IMR-90 (cell line): ENCODE measurements around the gene GGNBP2. TPM values are rescaled to one million over a fixed set of nuclear protein-coding genes. Genes with fewer than 3 reads are reported as not detected.

Experiments used
- ATAC-seq: fragments of 200-7000 bp; cut with Tn5 transposase; 2 replicates; pipeline ENCODE4 v1.9.1; 2020; ENCODE audit warnings: low read depth, mild to moderate bottlenecking, moderate library complexity
- BruUV-seq: library from RNA; stranded (reverse); fragments of 400-500 nt; replicated peaks from 2 replicates; lab custom pipeline; 2021; lab: Mats Ljungman, UMichigan
- CTCF ChIA-PET: fragments of 300-600 bp; formaldehyde crosslinking; extraction: SDS; loops from one replicate; lab custom pipeline; 2021; ENCODE audit warnings: antibody characterized with exemption; lab: Yijun Ruan, JAX
- POLR2A ChIA-PET: fragments of 300-600 bp; sonication (Branson Sonifier 250); formaldehyde crosslinking; loops from one replicate; lab custom pipeline; 2022; ENCODE audit warnings: antibody characterized with exemption; ENCODE audit not compliant: unreplicated experiment; lab: Charles Lee
- DNase-seq: peaks from one replicate; pipeline ENCODE4 v3.0.0; 2013
- H2AFZ ChIP-seq: replicated peaks from 2 replicates; pipeline ENCODE3; 2013; ENCODE audit warnings: low read length, mild to moderate bottlenecking; ENCODE audit not compliant: poor library complexity
- H2AK5ac ChIP-seq: 2 replicates; pipeline ENCODE4 v1.6.1; 2013; ENCODE audit warnings: low read depth, low read length, inconsistent platforms
- H2AK9ac ChIP-seq: replicated peaks from 2 replicates; pipeline ENCODE3; 2013; ENCODE audit warnings: mild to moderate bottlenecking, low read depth, low read length, moderate library complexity; ENCODE audit not compliant: poor library complexity
- H2BK120ac ChIP-seq: 2 replicates; pipeline ENCODE4 v1.6.1; 2013; ENCODE audit warnings: low read depth, low read length, inconsistent platforms
- H2BK15ac ChIP-seq: 3 replicates; pipeline ENCODE4 v1.6.1; 2013; ENCODE audit warnings: low read depth, low read length, inconsistent platforms
- H2BK20ac ChIP-seq: 2 replicates; pipeline ENCODE4 v1.6.1; 2013; ENCODE audit warnings: low read depth, mild to moderate bottlenecking, inconsistent platforms, low read length, moderate library complexity
- H2BK5ac ChIP-seq: 2 replicates; pipeline ENCODE4 v1.6.1; 2013; ENCODE audit warnings: mild to moderate bottlenecking, low read depth, low read length, inconsistent platforms; ENCODE audit not compliant: poor library complexity, severe bottlenecking
- H3K14ac ChIP-seq: replicated peaks from 2 replicates; pipeline ENCODE4 v1.6.1; 2013; ENCODE audit warnings: low read depth, low read length, inconsistent platforms
- H3K18ac ChIP-seq: 2 replicates; pipeline ENCODE4 v1.6.1; 2013; ENCODE audit warnings: low read depth, low read length, control low read depth
- H3K23ac ChIP-seq: 2 replicates; pipeline ENCODE4 v1.6.1; 2013; ENCODE audit warnings: low read depth, low read length, inconsistent platforms
- H3K27ac ChIP-seq: 2 replicates; pipeline ENCODE4 v1.5.1; 2013; ENCODE audit warnings: mild to moderate bottlenecking, control low read depth, low read length; ENCODE audit not compliant: insufficient read depth
- H3K27me3 ChIP-seq: 2 replicates; pipeline ENCODE4 v1.6.1; 2013; ENCODE audit warnings: low read length; ENCODE audit not compliant: control insufficient read depth, insufficient read depth
- H3K36me3 ChIP-seq: 2 replicates; pipeline ENCODE4 v1.6.1; 2013; ENCODE audit warnings: low read length, mixed read lengths; ENCODE audit not compliant: control insufficient read depth, insufficient read depth
- H3K4ac ChIP-seq: 2 replicates; pipeline ENCODE4 v1.6.1; 2013; ENCODE audit warnings: low read depth, low read length, inconsistent platforms
- H3K4me1 ChIP-seq: 2 replicates; pipeline ENCODE4 v1.6.1; 2013; ENCODE audit warnings: low read length, mixed read lengths; ENCODE audit not compliant: control insufficient read depth, insufficient read depth
- H3K4me2 ChIP-seq: 2 replicates; pipeline ENCODE4 v1.6.1; 2013; ENCODE audit warnings: low read depth, mild to moderate bottlenecking, control low read depth, low read length, moderate library complexity
- H3K4me3 ChIP-seq: 2 replicates; pipeline ENCODE4 v1.5.1; 2013; ENCODE audit warnings: low read depth, mild to moderate bottlenecking, control low read depth, low read length, moderate library complexity; ENCODE audit not compliant: insufficient read depth
- H3K56ac ChIP-seq: 2 replicates; pipeline ENCODE4 v1.6.1; 2013; ENCODE audit warnings: low read length, inconsistent platforms; ENCODE audit not compliant: insufficient read depth; ENCODE audit errors: extremely low read depth
- H3K79me1 ChIP-seq, 2 experiments: 2 replicates each; pipeline ENCODE4 v1.6.1; 2013; ENCODE audit warnings: low read length in 2 of 2, inconsistent platforms in 1 of 2, low read depth in 1 of 2
- H3K9ac ChIP-seq: 2 replicates; pipeline ENCODE4 v1.6.1; 2013; ENCODE audit warnings: low read depth, low read length, control low read depth
- H3K9me1 ChIP-seq: 2 replicates; pipeline ENCODE4 v1.6.1; 2013; ENCODE audit warnings: low read length, inconsistent platforms; ENCODE audit not compliant: insufficient read depth
- H3K9me3 ChIP-seq: 2 replicates; pipeline ENCODE4 v1.6.1; 2013; ENCODE audit warnings: low read length; ENCODE audit not compliant: control insufficient read depth, insufficient read depth
- H4K20me1 ChIP-seq: 2 replicates; pipeline ENCODE4 v1.6.1; 2013; ENCODE audit warnings: low read length, inconsistent platforms; ENCODE audit not compliant: insufficient read depth
- H4K5ac ChIP-seq: 2 replicates; pipeline ENCODE4 v1.6.1; 2013; ENCODE audit warnings: mild to moderate bottlenecking, low read depth, low read length, control low read depth
- H4K8ac ChIP-seq, 2 experiments: 2 replicates each; pipeline ENCODE4 v1.6.1; 2013; ENCODE audit warnings: low read depth in 2 of 2, low read length in 2 of 2, control low read depth in 1 of 2, inconsistent platforms in 1 of 2
- H4K91ac ChIP-seq: 2 replicates; pipeline ENCODE4 v1.6.1; 2013; ENCODE audit warnings: low read depth, low read length, inconsistent platforms; ENCODE audit not compliant: insufficient read depth
- BHLHE40 ChIP-seq: fragments of 150-350 bp; IDR thresholded peaks from 2 replicates; pipeline ENCODE4 v1.6.1; 2016; ENCODE audit warnings: mild to moderate bottlenecking, low read depth, low read length
- CEBPB ChIP-seq: IDR thresholded peaks from 2 replicates; pipeline ENCODE4 v1.6.1; 2012; ENCODE audit warnings: low read depth, low read length, improper control_type of control experiment
- CHD1 ChIP-seq: IDR thresholded peaks from 2 replicates; pipeline ENCODE4 v1.6.1; 2012; ENCODE audit warnings: low read depth, low read length, improper control_type of control experiment
- CTCF ChIP-seq: conservative IDR thresholded peaks from 2 replicates; pipeline ENCODE4 v1.5.1; 2012; ENCODE audit warnings: mild to moderate bottlenecking, low read depth, low read length, improper control_type of control experiment
- ELK1 ChIP-seq: fragments of 150-350 bp; IDR thresholded peaks from 2 replicates; pipeline ENCODE4 v1.6.1; 2016; ENCODE audit warnings: low read depth, mild to moderate bottlenecking, low read length, moderate library complexity, borderline replicate concordance
- FOS ChIP-seq: fragments of 150-350 bp; IDR thresholded peaks from 2 replicates; pipeline ENCODE4 v1.6.1; 2016; ENCODE audit warnings: low read depth, low read length
- MAFK ChIP-seq: IDR thresholded peaks from 2 replicates; pipeline ENCODE4 v1.6.1; 2012; ENCODE audit warnings: low read depth, low read length, improper control_type of control experiment
- MAZ ChIP-seq: IDR thresholded peaks from 2 replicates; pipeline ENCODE4 v1.6.1; 2012; ENCODE audit warnings: low read depth, mild to moderate bottlenecking, low read length, improper control_type of control experiment, moderate library complexity, borderline replicate concordance
- MXI1 ChIP-seq: IDR thresholded peaks from 2 replicates; pipeline ENCODE4 v1.6.1; 2012; ENCODE audit warnings: low read depth, mild to moderate bottlenecking, low read length, moderate library complexity, borderline replicate concordance
- NFE2L2 ChIP-seq: fragments of 150-350 bp; IDR thresholded peaks from 2 replicates; pipeline ENCODE4 v1.6.1; 2016; ENCODE audit warnings: low read depth, mild to moderate bottlenecking, low read length
- POLR2A ChIP-seq: IDR thresholded peaks from 2 replicates; pipeline ENCODE4 v1.6.1; 2012; ENCODE audit warnings: mild to moderate bottlenecking, low read depth, low read length
- RAD21 ChIP-seq: IDR thresholded peaks from 2 replicates; pipeline ENCODE4 v1.6.1; 2012; ENCODE audit warnings: low read length, improper control_type of control experiment
- RCOR1 ChIP-seq: IDR thresholded peaks from 2 replicates; pipeline ENCODE4 v1.6.1; 2012; ENCODE audit warnings: mild to moderate bottlenecking, low read length, improper control_type of control experiment; ENCODE audit not compliant: insufficient replicate concordance
- RFX5 ChIP-seq: IDR thresholded peaks from 2 replicates; pipeline ENCODE4 v1.8.0; 2012; ENCODE audit warnings: low read depth, mild to moderate bottlenecking, low read length, moderate library complexity
- SMC3 ChIP-seq: fragments of 150-350 bp; IDR thresholded peaks from 2 replicates; pipeline ENCODE4 v1.6.1; 2016; ENCODE audit warnings: low read depth, mild to moderate bottlenecking, antibody characterized with exemption, low read length, moderate library complexity
- USF2 ChIP-seq: fragments of 150-350 bp; IDR thresholded peaks from 2 replicates; pipeline ENCODE4 v1.6.1; 2017; ENCODE audit warnings: mild to moderate bottlenecking, antibody characterized with exemption, low read length, low read depth
- WGBS, 2 experiments: methylation state at CpG; one replicate each; pipeline versions ENCODE4 v1.1.5 to v1.1.7; 2013; ENCODE audit warnings: missing lambda C conversion rate in 2 of 2; ENCODE audit not compliant: insufficient read length in 1 of 2; ENCODE audit errors: extremely low coverage in 2 of 2; 5-methylcytosine and 5-hydroxymethylcytosine counted together
- dilution Hi-C: fragments of 300-500 bp; cut with HindIII; formaldehyde crosslinking; loops from one replicate; pipeline ENCODE4 v1.14.3; 2018; ENCODE audit warnings: low sequenced_read_pairs; ENCODE audit not compliant: unreplicated experiment
- in situ Hi-C: fragments of 300-500 bp; cut with MboI; formaldehyde crosslinking; loops from 3 replicates; pipeline ENCODE4 v1.14.3; 2019; ENCODE audit warnings: low sequenced_read_pairs, inconsistent platforms, mixed read lengths
- intact Hi-C: fragments of 100-400 bp; cut with micrococcal nuclease; formaldehyde crosslinking; loops from 2 replicates; pipeline ENCODE4 v1.10.0; 2022
- polyA plus RNA-seq, 3 experiments: library from polyadenylated mRNA; depleted of rRNA; stranded (reverse); fragments of >200 nt; gene quantifications; 2 replicates each; pipeline ENCODE4 v1.2.3, GENCODE V29; 2012; ENCODE audit warnings: low replicate concordance in 1 of 3
- total RNA-seq: library from RNA; depleted of rRNA; stranded (reverse); fragments of >200 nt; gene quantifications from 2 replicates; pipeline ENCODE4 v1.2.3, GENCODE V29; 2012

GGNBP2 gene
- total and polyA plus RNA-seq, 2 of the 4 experiments (the other 2 are of a cell fraction): 40.7 to 56.2 TPM

- POLR2A ChIA-PET: no interaction called here
- peaks cover 15% of the 10 kb centered on the region for H3K9me1 ChIP-seq
- H3K14ac ChIP-seq: no peak overlapping the region
- no peak overlapping the region for H3K18ac ChIP-seq
- H4K5ac ChIP-seq: no peak overlapping the region
- no peak overlapping the region for H2BK5ac ChIP-seq
- no peak overlapping the region for H3K4ac ChIP-seq
- ATAC-seq (no peak), DNase-seq (no peak)
- no peak overlapping the region for H3K56ac ChIP-seq
- WGBS, 2 experiments: no CpG with 5 or more reads among the region's 3 CpGs
- H3K36me3 ChIP-seq: peaks cover 31% of the 10 kb centered on the region
- H4K8ac ChIP-seq: no peak overlapping the region
- no peak overlapping the region for H3K9ac ChIP-seq
- no peak overlapping the region for H2BK120ac ChIP-seq
- no peaks in the 10 kb centered on the region for H3K27me3 ChIP-seq
- H2AK9ac ChIP-seq: no peak overlapping the region
- BruUV-seq: no TSS peak
- H3K4me3 ChIP-seq: no peak overlapping the region
- no peaks in the 10 kb centered on the region for H3K9me3 ChIP-seq
- no peak overlapping the region for H3K23ac ChIP-seq
- H4K20me1 ChIP-seq: no peaks in the 10 kb centered on the region
- H2BK20ac ChIP-seq: no peak overlapping the region
- H2BK15ac ChIP-seq: no peak overlapping the region
- intact Hi-C loops (no loop called here), dilution Hi-C loops (no loop called here), in situ Hi-C loops (no loop called here)
- no peak overlapping the region for H4K91ac ChIP-seq
- no peaks in the 10 kb centered on the region for H3K4me1 ChIP-seq
- no peak overlapping the region for H2AFZ ChIP-seq
- no peak for TF ChIP-seq MXI1
- no peak for TF ChIP-seq ELK1
- TF ChIP-seq RAD21: no peak
- TF ChIP-seq MAFK: no peak
- no peak for TF ChIP-seq NFE2L2
- TF ChIP-seq RCOR1: no peak
- no peak for TF ChIP-seq USF2
- TF ChIP-seq CEBPB: no peak
- no peak for TF ChIP-seq FOS
- TF ChIP-seq MAZ: no peak
- TF ChIP-seq SMC3: no peak
- no peak for TF ChIP-seq POLR2A
- TF ChIP-seq BHLHE40: no peak
- TF ChIP-seq CTCF: no peak
- no peak for TF ChIP-seq CHD1
- no peak for TF ChIP-seq RFX5
- H3K4me2 ChIP-seq: no peak overlapping the region
- CTCF ChIA-PET: no interaction called here
- H3K79me1 ChIP-seq: no peaks in the 10 kb centered on the region
- no peak overlapping the region for H2AK5ac ChIP-seq
- H3K27ac ChIP-seq: no peak overlapping the region
Observed at GRCh38 chr17:36514856-36515255, 29.9 kb upstream of the GGNBP2 start.
